CD4-positive, alpha-beta T cell treated with Interleukin-12 subunit alpha and Interleukin-12 subunit beta, for 1 hour (primary cell): ENCODE measurements around the gene ARG2.

Experiments used
- DNase-seq: peaks from one replicate; pipeline ENCODE4 v3.0.0-alpha.2; 2020

The ARG2 gene

GRCh38 chr14:67641902-67642749, 22.4 kb downstream of the ARG2 start:
- DNase-seq = no peak

GRCh38 chr14:67643713-67644112, 24.0 kb downstream of the ARG2 start:
- no peak for DNase-seq

- DNase-seq = no peak
Measured at GRCh38 chr14:67644428-67644827, 24.7 kb downstream of the ARG2 start.

GRCh38 chr14:67645414-67645813, 25.7 kb downstream of the ARG2 start:
- DNase-seq = no peak

- no peak for DNase-seq
Measured at GRCh38 chr14:67646131-67646530, 26.4 kb downstream of the ARG2 start.

GRCh38 chr14:67650151-67650550, 30.4 kb downstream of the ARG2 start:
- no peak for DNase-seq

- DNase-seq = no peak
Measured at GRCh38 chr14:67650694-67651093, 31.0 kb downstream of the ARG2 start.

- DNase-seq = no peak
Measured at GRCh38 chr14:67652189-67652588, 32.5 kb downstream of the ARG2 start.

- DNase-seq = no peak
Measured at GRCh38 chr14:67653651-67654280, 34.0 kb downstream of the ARG2 start.

- no peak for DNase-seq
Measured at GRCh38 chr14:67663633-67664032, 43.9 kb downstream of the ARG2 start.

- DNase-seq = no peak
Measured at GRCh38 chr14:67665868-67666267, 46.1 kb downstream of the ARG2 start.

GRCh38 chr14:67666750-67667449, 47.2 kb downstream of the ARG2 start:
- peak; percentile 66 for DNase-seq

GRCh38 chr14:67668559-67668958, 48.8 kb downstream of the ARG2 start:
- DNase-seq = peak; percentile 40

GRCh38 chr14:67673451-67673850, 53.7 kb downstream of the ARG2 start:
- DNase-seq = no peak

GRCh38 chr14:67674139-67674479, 54.4 kb downstream of the ARG2 start:
- peak; percentile 54 for DNase-seq

GRCh38 chr14:67674480-67675218, 54.9 kb downstream of the ARG2 start, which contains the start of gene VTI1B:
TSS of gene VTI1B (minus strand) at chr14:67674632. CDS start at chr14:67674489, 143 bp downstream.
- peak; percentile 81 for DNase-seq

- DNase-seq = no peak
Measured at GRCh38 chr14:67675219-67675582, 55.5 kb downstream of the ARG2 start.

- no peak for DNase-seq
Measured at GRCh38 chr14:67679006-67679405, 59.3 kb downstream of the ARG2 start.

GRCh38 chr14:67680121-67680602, 60.4 kb downstream of the ARG2 start:
- no peak for DNase-seq

GRCh38 chr14:67680941-67681340, 61.2 kb downstream of the ARG2 start:
- DNase-seq = no peak

GRCh38 chr14:67683842-67684241, 64.1 kb downstream of the ARG2 start:
- no peak for DNase-seq

GRCh38 chr14:67690011-67690410, 70.3 kb downstream of the ARG2 start:
- DNase-seq = no peak

- peak; percentile 76 for DNase-seq
Measured at GRCh38 chr14:67694791-67695393, 75.2 kb downstream of the ARG2 start.
